Ishikawa (cell line): ENCODE results near the gene AAGAB.

Experiments
- CEBPB ChIP-seq: IDR thresholded peaks from 2 replicates; pipeline ENCODE4 v1.6.1; 2012
- CREB1 ChIP-seq: IDR thresholded peaks from 2 replicates; pipeline ENCODE4 v1.6.1; 2012; ENCODE audit warnings: low read depth
- EGR1 ChIP-seq: IDR thresholded peaks from 2 replicates; pipeline ENCODE4 v1.6.1; 2012
- EP300 ChIP-seq: IDR thresholded peaks from 2 replicates; pipeline ENCODE4 v1.6.1; 2012; ENCODE audit warnings: borderline replicate concordance
- FOXM1 ChIP-seq: IDR thresholded peaks from 2 replicates; pipeline ENCODE4 v1.6.1; 2012; ENCODE audit warnings: low read depth, borderline replicate concordance
- MAX ChIP-seq: IDR thresholded peaks from 2 replicates; pipeline ENCODE4 v1.6.1; 2012
- NFIC ChIP-seq: IDR thresholded peaks from 2 replicates; pipeline ENCODE4 v1.6.1; 2012
- RAD21 ChIP-seq: IDR thresholded peaks from 2 replicates; pipeline ENCODE4 v1.6.1; 2012; ENCODE audit warnings: low read depth
- REST ChIP-seq: IDR thresholded peaks from 2 replicates; pipeline ENCODE4 v1.6.1; 2012; ENCODE audit warnings: low read depth, mild to moderate bottlenecking
- TAF1 ChIP-seq: IDR thresholded peaks from 2 replicates; pipeline ENCODE4 v1.6.1; 2012; ENCODE audit warnings: low read depth, mild to moderate bottlenecking
- TCF12 ChIP-seq: IDR thresholded peaks from 2 replicates; pipeline ENCODE4 v1.6.1; 2012; ENCODE audit warnings: low read depth
- TEAD4 ChIP-seq: IDR thresholded peaks from 2 replicates; pipeline ENCODE4 v1.6.1; 2012
- USF1 ChIP-seq: IDR thresholded peaks from 2 replicates; pipeline ENCODE4 v1.6.1; 2012
- YY1 ChIP-seq: IDR thresholded peaks from 2 replicates; pipeline ENCODE4 v1.6.1; 2012; ENCODE audit warnings: low read depth
- ZBTB7A ChIP-seq: IDR thresholded peaks from 2 replicates; pipeline ENCODE4 v1.6.1; 2012; ENCODE audit warnings: low read depth

The AAGAB gene

DNA sequence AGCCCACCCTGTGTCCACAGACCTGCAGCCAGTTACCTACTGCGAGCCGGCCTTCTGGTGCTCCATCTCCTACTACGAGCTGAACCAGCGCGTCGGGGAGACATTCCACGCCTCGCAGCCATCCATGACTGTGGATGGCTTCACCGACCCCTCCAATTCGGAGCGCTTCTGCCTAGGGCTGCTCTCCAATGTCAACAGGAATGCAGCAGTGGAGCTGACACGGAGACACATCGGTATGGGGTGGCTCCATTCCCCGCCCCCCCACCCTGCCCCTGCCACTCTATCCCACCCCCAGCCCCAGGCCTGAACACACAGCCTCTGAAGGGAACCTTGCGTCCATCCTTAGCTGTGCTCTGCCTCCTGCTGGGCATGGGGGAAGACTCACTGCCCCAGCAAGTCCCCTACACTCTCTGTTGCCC lies 73.2 kb downstream of the AAGAB start:
- TF ChIP-seq MAX (no peak), CREB1 (no peak), NFIC (no peak), EGR1 (no peak), CEBPB (no peak), TEAD4 (no peak), YY1 (no peak), EP300 (no peak), TCF12 (no peak), TAF1 (no peak), ZBTB7A (no peak), USF1 (no peak), REST (no peak), FOXM1 (no peak), RAD21 (no peak)

- TF ChIP-seq ZBTB7A (no peak), EP300 (no peak), FOXM1 (no peak), YY1 (no peak), MAX (no peak), TAF1 (no peak), CREB1 (no peak), RAD21 (no peak), NFIC (no peak), CEBPB (no peak), EGR1 (no peak), USF1 (no peak), TCF12 (no peak)
Observed at GRCh38 chr15:67180514-67181191, 73.8 kb downstream of the AAGAB start.

DNA sequence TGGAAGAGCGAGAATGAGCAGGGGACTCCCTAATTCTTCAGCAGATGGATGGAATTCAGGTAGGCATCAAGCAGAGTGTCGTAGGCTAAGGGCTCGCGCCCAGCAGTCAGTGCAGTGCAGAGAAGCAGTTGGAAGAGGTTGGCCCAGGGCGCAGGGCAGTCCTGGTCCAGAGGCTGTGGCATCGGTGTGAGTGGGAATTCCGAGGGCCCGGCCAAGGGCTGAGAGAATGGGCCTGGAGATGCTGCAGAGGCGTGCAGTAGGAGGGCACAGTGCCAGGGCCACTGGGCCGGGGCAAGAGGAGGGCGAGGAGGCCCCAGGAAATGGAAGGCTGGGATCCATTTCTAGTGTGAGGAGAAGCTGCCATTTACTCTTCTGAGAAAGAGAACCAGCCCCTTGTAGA lies 74.4 kb downstream of the AAGAB start:
- TF ChIP-seq YY1: no peak
- TF ChIP-seq EP300: no peak
- TF ChIP-seq FOXM1: no peak
- TF ChIP-seq USF1: no peak
- TF ChIP-seq CREB1: no peak
- TF ChIP-seq RAD21: no peak
- no peak for TF ChIP-seq MAX
- no peak for TF ChIP-seq REST
- TF ChIP-seq TCF12: no peak
- no peak for TF ChIP-seq TAF1
- TF ChIP-seq TEAD4: no peak
- TF ChIP-seq CEBPB: no peak
- no peak for TF ChIP-seq ZBTB7A
- TF ChIP-seq EGR1: no peak
- TF ChIP-seq NFIC: no peak

GRCh38 chr15:67179411-67179995 lies 75.0 kb downstream of the AAGAB start:
- TF ChIP-seq ZBTB7A (no peak), TAF1 (no peak), EP300 (no peak), TEAD4 (no peak), REST (no peak), RAD21 (no peak), TCF12 (no peak), USF1 (no peak), NFIC (no peak), MAX (no peak), CEBPB (no peak), YY1 (no peak), FOXM1 (no peak), EGR1 (no peak), CREB1 (no peak)
